GM12892 (cell line): ENCODE data around the gene RAET1G.
"Not testable (repeated sequence)": the region's sequence is repeated elsewhere in the genome, so short reads cannot be mapped to it uniquely, and the experiment has no call there.

Experiments used
- POLR2A ChIP-seq: IDR thresholded peaks from 2 replicates; pipeline ENCODE4 v1.6.1; 2011; ENCODE audit warnings: low read depth, low read length, control low read depth
- POLR2AphosphoS5 ChIP-seq: IDR thresholded peaks from 2 replicates; pipeline ENCODE4 v1.6.1; 2011; ENCODE audit warnings: low read depth, low read length, control low read depth

GRCh38 chr6:149946631-149947030 lies 23.7 kb upstream of the RAET1G start:
- TF ChIP-seq POLR2A, POLR2AphosphoS5: not testable (repeated sequence)
